Neural cell (in vitro differentiated cells): ENCODE results near the gene GNAS-AS1. TPM values are rescaled to one million over a fixed set of nuclear protein-coding genes. Genes with fewer than 3 reads are reported as not detected.

Source experiments
- H2AFZ ChIP-seq: fragments of 200-600, 300-800 bp; sonication (generic), shearing (Covaris generic); 2 replicates; pipeline ENCODE4 v1.6.0; 2014; ENCODE audit warnings: low read depth, mild to moderate bottlenecking, antibody characterized with exemption, low read length, moderate library complexity
- H3F3A ChIP-seq: fragments of 200-600 bp; shearing (Covaris generic); 2 replicates; pipeline ENCODE4 v1.6.1; 2016; ENCODE audit warnings: mild to moderate bottlenecking, moderate library complexity, mixed read lengths, antibody characterized with exemption, low read length; ENCODE audit not compliant: insufficient read depth, poor library complexity, severe bottlenecking
- H3K27ac ChIP-seq: fragments of 200-600, 300-800 bp; sonication (generic), shearing (Covaris generic); 2 replicates; pipeline ENCODE4 v1.5.1; 2014; ENCODE audit warnings: mild to moderate bottlenecking, low read length, moderate library complexity
- H3K27me3 ChIP-seq: fragments of 300-800, 200-600 bp; sonication (generic), shearing (Covaris generic); 2 replicates; pipeline ENCODE4 v1.6.0; 2014; ENCODE audit warnings: mild to moderate bottlenecking, low read depth, low read length, moderate library complexity; ENCODE audit not compliant: insufficient read depth
- H3K36me3 ChIP-seq: fragments of 300-800, 200-600 bp; sonication (generic), shearing (Covaris generic); 2 replicates; pipeline ENCODE4 v1.5.1; 2014; ENCODE audit warnings: mild to moderate bottlenecking, antibody characterized with exemption, low read length, moderate library complexity; ENCODE audit not compliant: insufficient read depth
- H3K4me2 ChIP-seq: fragments of 300-800, 200-600 bp; sonication (generic), shearing (Covaris generic); 2 replicates; pipeline ENCODE4 v1.6.0; 2014; ENCODE audit warnings: mild to moderate bottlenecking, low read length
- H3K4me3 ChIP-seq: fragments of 300-800, 200-600 bp; sonication (generic), shearing (Covaris generic); 2 replicates; pipeline ENCODE4 v1.5.1; 2014; ENCODE audit warnings: mild to moderate bottlenecking, low read length, moderate library complexity
- H3K79me2 ChIP-seq: fragments of 200-600 bp; shearing (Covaris generic); replicated peaks from 2 replicates; pipeline ENCODE4 v1.6.0; 2014; ENCODE audit warnings: mild to moderate bottlenecking, low read length, moderate library complexity; ENCODE audit not compliant: insufficient read depth
- H3K9ac ChIP-seq: fragments of 300-800, 200-600 bp; sonication (generic), shearing (Covaris generic); 2 replicates; pipeline ENCODE4 v1.6.1; 2016; ENCODE audit warnings: mild to moderate bottlenecking, low read length, mixed read lengths
- H3K9me2 ChIP-seq: fragments of 200-600 bp; shearing (Covaris generic); 2 replicates; pipeline ENCODE4 v1.6.1; 2016; ENCODE audit warnings: mild to moderate bottlenecking, low read length, mixed read lengths; ENCODE audit not compliant: insufficient read depth
- H3K9me3 ChIP-seq: fragments of 200-600, 300-800 bp; sonication (generic), shearing (Covaris generic); 2 replicates; pipeline ENCODE4 v1.6.1; 2016; ENCODE audit warnings: mild to moderate bottlenecking, mixed run types, low read length, moderate library complexity, mixed read lengths
- H4K20me1 ChIP-seq: fragments of 200-600 bp; shearing (Covaris generic); 2 replicates; pipeline ENCODE4 v1.6.1; 2016; ENCODE audit warnings: mild to moderate bottlenecking, mixed run types; ENCODE audit not compliant: insufficient read depth
- EP300 ChIP-seq: fragments of 450-650 bp; conservative IDR thresholded peaks from 2 replicates; pipeline ENCODE4 v1.6.1; 2014; ENCODE audit warnings: antibody characterized with exemption, mild to moderate bottlenecking, moderate library complexity; ENCODE audit not compliant: poor library complexity, severe bottlenecking
- EZH2 ChIP-seq: fragments of 200-600, 300-800 bp; shearing (Covaris generic), sonication (generic); IDR thresholded peaks from 2 replicates; pipeline ENCODE4 v1.6.1; 2014; ENCODE audit warnings: antibody characterized with exemption, low read length, borderline replicate concordance, mild to moderate bottlenecking; ENCODE audit not compliant: insufficient read depth, poor library complexity, severe bottlenecking
- MXI1 ChIP-seq: fragments of 450-650 bp; conservative IDR thresholded peaks from 2 replicates; pipeline ENCODE4 v1.6.1; 2014; ENCODE audit warnings: antibody characterized with exemption, mild to moderate bottlenecking; ENCODE audit not compliant: poor library complexity, severe bottlenecking
- POLR2AphosphoS5 ChIP-seq: IDR thresholded peaks from 2 replicates; pipeline ENCODE4 v1.6.1; 2012
- RAD21 ChIP-seq: fragments of 450-650 bp; conservative IDR thresholded peaks from 2 replicates; pipeline ENCODE4 v1.6.1; 2014; ENCODE audit warnings: antibody characterized with exemption, mild to moderate bottlenecking, moderate library complexity
- SMC3 ChIP-seq: fragments of 450-650 bp; conservative IDR thresholded peaks from 2 replicates; pipeline ENCODE4 v1.6.1; 2014; ENCODE audit warnings: antibody characterized with exemption, mild to moderate bottlenecking, moderate library complexity; ENCODE audit not compliant: poor library complexity
- TAF1 ChIP-seq: IDR thresholded peaks from 2 replicates; pipeline ENCODE4 v1.6.1; 2012; ENCODE audit warnings: low read depth
- polyA plus RNA-seq: library from polyadenylated mRNA; depleted of rRNA; stranded (reverse); fragments of >200 nt; gene quantifications from 2 replicates; pipeline ENCODE4 v1.2.3, GENCODE V29; 2014
- TF ChIP-seq, protein P1 (sequence below): IDR thresholded peaks from 2 replicates; pipeline ENCODE4 v1.6.1; 2012; ENCODE audit warnings: borderline replicate concordance
- TF ChIP-seq, protein P2 (sequence below): fragments of 450-650 bp; IDR thresholded peaks from 2 replicates; pipeline ENCODE4 v1.5.1; 2014; ENCODE audit warnings: antibody characterized with exemption, mild to moderate bottlenecking, moderate library complexity; ENCODE audit not compliant: poor library complexity, severe bottlenecking

The GNAS-AS1 gene
- polyA plus RNA-seq, 1 donor from 2014 or later, result not detected

DNA sequence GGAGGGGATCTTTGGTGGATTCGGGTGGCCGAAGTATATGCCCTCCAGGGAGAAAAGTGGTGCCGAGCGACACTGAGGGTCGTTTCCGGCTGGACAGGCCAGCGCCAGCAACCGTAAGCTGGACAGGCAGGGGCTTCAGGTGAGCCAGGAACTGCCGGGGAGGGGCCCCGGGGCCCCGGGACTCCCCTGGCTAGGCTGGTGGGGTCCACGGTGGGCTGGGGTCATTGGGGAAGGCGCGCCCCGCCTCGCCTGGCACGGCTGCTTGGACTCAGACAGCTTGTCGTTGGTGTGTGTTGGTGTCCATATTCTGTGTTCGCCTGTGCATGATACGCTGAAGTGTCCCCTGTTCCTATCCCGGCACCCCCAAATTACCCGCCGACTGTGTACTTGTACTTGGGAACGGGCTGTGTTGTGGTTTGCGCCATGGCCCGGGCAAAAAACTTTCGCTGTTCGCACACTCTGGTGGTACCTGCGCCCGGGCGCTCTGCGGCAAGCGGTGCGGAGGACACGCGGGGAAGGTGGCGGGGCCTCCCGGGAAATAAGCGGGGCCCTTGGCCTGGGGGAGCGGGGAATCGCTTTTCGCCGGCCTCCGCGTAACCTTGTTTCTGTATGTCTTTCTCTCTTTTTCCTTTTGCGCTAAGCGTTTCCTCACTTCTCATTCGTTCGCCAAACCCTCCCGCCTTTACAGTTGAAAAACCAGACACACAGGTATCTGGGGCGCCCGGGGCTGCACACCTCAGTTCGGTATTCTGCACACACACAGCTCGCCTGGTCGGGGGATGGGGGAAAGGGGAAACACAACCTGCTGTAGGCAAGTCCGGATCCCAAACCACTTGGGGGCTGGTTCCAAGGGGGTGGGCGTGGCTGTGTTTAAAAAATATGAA, 5.0 kb upstream of the GNAS-AS1 start:
- Histone ChIP-seq H3K79me2 (no peaks in the 10 kb centered on the region), H4K20me1 (no peaks in the 10 kb centered on the region), H3F3A (no peaks in the 10 kb centered on the region), H3K4me3 (no peak overlapping the region), H3K9me3 (peaks cover 4% of the 10 kb centered on the region), H3K36me3 (no peaks in the 10 kb centered on the region), H3K9me2 (no peaks in the 10 kb centered on the region), H3K9ac (no peak overlapping the region), H3K27ac (no peak overlapping the region), H3K27me3 (peaks cover 74% of the 10 kb centered on the region), H2AFZ (no peak overlapping the region), H3K4me2 (no peak overlapping the region)
- TF ChIP-seq EP300 (no peak), EZH2 (no peak), SMC3 (no peak), POLR2AphosphoS5 (no peak), RAD21 (no peak), MXI1 (no peak), TAF1 (no peak)
- TF ChIP-seq, protein P1, sequence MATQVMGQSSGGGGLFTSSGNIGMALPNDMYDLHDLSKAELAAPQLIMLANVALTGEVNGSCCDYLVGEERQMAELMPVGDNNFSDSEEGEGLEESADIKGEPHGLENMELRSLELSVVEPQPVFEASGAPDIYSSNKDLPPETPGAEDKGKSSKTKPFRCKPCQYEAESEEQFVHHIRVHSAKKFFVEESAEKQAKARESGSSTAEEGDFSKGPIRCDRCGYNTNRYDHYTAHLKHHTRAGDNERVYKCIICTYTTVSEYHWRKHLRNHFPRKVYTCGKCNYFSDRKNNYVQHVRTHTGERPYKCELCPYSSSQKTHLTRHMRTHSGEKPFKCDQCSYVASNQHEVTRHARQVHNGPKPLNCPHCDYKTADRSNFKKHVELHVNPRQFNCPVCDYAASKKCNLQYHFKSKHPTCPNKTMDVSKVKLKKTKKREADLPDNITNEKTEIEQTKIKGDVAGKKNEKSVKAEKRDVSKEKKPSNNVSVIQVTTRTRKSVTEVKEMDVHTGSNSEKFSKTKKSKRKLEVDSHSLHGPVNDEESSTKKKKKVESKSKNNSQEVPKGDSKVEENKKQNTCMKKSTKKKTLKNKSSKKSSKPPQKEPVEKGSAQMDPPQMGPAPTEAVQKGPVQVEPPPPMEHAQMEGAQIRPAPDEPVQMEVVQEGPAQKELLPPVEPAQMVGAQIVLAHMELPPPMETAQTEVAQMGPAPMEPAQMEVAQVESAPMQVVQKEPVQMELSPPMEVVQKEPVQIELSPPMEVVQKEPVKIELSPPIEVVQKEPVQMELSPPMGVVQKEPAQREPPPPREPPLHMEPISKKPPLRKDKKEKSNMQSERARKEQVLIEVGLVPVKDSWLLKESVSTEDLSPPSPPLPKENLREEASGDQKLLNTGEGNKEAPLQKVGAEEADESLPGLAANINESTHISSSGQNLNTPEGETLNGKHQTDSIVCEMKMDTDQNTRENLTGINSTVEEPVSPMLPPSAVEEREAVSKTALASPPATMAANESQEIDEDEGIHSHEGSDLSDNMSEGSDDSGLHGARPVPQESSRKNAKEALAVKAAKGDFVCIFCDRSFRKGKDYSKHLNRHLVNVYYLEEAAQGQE, result no peak
- TF ChIP-seq, protein P2, sequence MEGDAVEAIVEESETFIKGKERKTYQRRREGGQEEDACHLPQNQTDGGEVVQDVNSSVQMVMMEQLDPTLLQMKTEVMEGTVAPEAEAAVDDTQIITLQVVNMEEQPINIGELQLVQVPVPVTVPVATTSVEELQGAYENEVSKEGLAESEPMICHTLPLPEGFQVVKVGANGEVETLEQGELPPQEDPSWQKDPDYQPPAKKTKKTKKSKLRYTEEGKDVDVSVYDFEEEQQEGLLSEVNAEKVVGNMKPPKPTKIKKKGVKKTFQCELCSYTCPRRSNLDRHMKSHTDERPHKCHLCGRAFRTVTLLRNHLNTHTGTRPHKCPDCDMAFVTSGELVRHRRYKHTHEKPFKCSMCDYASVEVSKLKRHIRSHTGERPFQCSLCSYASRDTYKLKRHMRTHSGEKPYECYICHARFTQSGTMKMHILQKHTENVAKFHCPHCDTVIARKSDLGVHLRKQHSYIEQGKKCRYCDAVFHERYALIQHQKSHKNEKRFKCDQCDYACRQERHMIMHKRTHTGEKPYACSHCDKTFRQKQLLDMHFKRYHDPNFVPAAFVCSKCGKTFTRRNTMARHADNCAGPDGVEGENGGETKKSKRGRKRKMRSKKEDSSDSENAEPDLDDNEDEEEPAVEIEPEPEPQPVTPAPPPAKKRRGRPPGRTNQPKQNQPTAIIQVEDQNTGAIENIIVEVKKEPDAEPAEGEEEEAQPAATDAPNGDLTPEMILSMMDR, result no peak

DNA sequence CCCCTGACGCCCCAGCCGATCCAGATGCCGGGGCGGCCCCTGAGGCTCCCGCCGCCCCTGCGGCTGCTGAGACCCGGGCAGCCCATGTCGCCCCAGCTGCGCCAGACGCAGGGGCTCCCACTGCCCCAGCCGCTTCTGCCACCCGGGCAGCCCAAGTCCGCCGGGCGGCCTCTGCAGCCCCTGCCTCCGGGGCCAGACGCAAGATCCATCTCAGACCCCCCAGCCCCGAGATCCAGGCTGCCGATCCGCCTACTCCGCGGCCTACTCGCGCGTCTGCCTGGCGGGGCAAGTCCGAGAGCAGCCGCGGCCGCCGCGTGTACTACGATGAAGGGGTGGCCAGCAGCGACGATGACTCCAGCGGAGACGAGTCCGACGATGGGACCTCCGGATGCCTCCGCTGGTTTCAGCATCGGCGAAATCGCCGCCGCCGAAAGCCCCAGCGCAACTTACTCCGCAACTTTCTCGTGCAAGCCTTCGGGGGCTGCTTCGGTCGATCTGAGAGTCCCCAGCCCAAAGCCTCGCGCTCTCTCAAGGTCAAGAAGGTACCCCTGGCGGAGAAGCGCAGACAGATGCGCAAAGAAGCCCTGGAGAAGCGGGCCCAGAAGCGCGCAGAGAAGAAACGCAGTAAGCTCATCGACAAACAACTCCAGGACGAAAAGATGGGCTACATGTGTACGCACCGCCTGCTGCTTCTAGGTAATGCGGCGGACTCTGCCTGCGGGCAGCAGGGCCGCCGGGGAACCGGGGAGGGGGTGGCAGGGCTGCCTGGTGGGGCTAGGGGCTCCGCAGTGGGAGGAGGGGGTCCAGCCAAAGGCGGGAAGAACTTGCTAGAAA, 4.2 kb upstream of the GNAS-AS1 start:
- TF ChIP-seq SMC3 (no peak), EZH2 (no peak), EP300 (no peak), POLR2AphosphoS5 (no peak), RAD21 (no peak), TAF1 (no peak), MXI1 (no peak)
- TF ChIP-seq, protein P1, result no peak
- TF ChIP-seq, protein P2, result no peak
- no peaks in the 10 kb centered on the region for H4K20me1 ChIP-seq
- H3F3A ChIP-seq, result no peaks in the 10 kb centered on the region
- H3K27ac ChIP-seq, result no peak overlapping the region
- no peak overlapping the region for H3K4me2 ChIP-seq
- H3K79me2 ChIP-seq, result no peaks in the 10 kb centered on the region
- no peak overlapping the region for H3K9ac ChIP-seq
- H3K9me2 ChIP-seq, result no peaks in the 10 kb centered on the region
- H3K36me3 ChIP-seq, result no peaks in the 10 kb centered on the region
- H2AFZ ChIP-seq, result no peak overlapping the region
- peak overlapping the region; percentile 56 for H3K4me3 ChIP-seq
- peaks cover 4% of the 10 kb centered on the region for H3K9me3 ChIP-seq
- peaks cover 74% of the 10 kb centered on the region for H3K27me3 ChIP-seq
